HG03575 (cell line): Measurements from ENCODE around the gene CTPS2.
A peak's percentile ranks its signal among the peaks of the same experiment; 100 is the strongest.
"Not testable (repeated sequence)": the region's sequence is repeated elsewhere in the genome, so short reads cannot be mapped to it uniquely, and the experiment has no call there.

Experiments used
- ATAC-seq: cut with Tn5 transposase; IDR thresholded peaks from one replicate; pipeline ENCODE4 v1.9.1; 2021; ENCODE audit not compliant: unreplicated experiment, insufficient number of reproducible peaks, low FRiP score; ENCODE audit errors: extremely low read depth

Gene CTPS2, protein sequence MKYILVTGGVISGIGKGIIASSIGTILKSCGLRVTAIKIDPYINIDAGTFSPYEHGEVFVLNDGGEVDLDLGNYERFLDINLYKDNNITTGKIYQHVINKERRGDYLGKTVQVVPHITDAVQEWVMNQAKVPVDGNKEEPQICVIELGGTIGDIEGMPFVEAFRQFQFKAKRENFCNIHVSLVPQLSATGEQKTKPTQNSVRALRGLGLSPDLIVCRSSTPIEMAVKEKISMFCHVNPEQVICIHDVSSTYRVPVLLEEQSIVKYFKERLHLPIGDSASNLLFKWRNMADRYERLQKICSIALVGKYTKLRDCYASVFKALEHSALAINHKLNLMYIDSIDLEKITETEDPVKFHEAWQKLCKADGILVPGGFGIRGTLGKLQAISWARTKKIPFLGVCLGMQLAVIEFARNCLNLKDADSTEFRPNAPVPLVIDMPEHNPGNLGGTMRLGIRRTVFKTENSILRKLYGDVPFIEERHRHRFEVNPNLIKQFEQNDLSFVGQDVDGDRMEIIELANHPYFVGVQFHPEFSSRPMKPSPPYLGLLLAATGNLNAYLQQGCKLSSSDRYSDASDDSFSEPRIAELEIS

DNA sequence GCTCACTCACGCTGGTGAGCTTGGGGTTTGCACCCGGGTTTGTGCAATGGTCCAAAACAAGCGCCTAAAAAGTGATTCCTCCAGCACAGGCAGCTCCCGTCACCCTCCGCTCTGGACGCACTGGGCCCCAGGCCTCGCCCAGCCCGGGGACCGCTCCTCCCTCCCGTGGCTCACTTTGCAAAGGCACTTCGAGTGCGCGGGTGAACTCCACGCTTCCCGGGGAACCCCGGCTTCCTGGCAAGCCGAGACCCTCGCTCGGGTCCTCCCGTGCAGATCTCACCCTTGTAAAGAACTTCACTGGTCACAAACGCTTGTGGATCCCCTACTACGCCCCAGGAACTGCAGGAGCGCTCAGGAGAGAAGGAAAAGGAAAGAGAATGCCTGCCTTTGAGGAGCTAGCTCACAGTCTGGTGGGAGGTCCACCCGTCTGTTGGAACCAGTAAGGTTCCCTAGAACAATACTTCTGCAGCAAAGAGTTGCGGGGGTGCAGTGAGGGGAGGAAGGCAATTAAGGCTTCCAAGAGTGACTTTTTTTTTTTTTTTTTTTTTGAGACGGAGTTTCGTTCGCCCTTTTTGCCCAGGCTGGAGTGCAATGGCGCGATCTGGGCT, at the start of gene CTPS2:
TSS of gene CTPS2 (minus strand) at position 122 of the 608 bp plus-strand sequence. CDS start 9,767 bp downstream, outside the sequence.
- no peak for ATAC-seq

DNA sequence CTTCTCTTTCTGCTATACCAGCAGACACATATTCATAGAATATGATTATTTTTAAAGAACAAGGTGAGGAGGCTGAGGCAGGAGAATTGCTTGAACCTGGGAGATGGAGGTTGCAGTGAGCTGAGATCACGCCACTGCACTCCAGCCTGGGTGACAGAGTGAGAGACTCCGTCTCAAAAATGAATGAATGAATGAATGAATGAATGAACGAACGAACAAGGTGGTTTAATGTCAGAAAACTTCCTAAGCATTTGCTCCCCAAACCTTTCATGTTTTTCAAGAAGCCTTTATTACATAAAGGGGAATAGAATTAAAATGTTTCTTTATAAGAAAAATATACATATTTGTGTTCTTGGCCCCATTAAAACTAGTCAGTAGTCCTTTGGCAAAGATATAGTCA, 49.0 kb upstream of the CTPS2 start:
- not testable (repeated sequence) for ATAC-seq

DNA sequence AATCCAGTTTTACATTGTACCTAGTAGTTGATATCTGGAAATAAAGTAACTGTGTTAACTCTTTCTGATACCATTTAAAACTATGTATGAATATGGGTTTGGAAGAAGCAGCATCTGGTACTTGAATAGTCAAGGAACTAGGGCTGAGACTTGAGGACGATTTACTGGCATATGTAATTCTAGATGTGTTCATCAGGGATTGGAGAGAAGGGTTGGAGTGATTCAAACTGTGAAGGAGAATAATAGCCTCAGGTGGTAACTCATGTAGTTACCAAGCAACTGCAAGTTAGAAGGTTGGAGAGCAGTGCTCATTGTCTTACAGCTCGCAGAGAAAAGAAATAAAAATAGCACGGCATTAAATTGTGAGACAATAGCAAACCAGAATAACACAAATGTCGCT, 44.3 kb upstream of the CTPS2 start:
- ATAC-seq = no peak

DNA sequence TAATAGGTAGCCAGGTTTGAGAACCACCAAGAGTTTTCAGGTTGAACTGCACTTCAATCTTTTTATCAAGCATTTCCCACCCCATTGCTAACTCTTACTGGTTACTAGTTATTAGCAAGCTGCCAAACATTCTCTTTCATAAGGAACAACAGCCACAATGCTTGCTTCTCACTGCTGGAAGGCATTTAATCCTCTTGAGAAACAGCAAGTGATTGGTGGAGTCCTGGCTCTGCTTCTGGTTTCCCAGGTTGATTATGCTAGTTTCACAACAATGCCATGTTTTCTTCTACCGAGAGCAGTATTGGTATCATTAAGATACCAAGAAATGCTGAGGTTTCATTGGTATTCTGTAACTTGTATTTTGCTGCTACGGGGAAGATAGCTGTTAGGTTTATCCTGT, 41.5 kb upstream of the CTPS2 start:
- no peak for ATAC-seq

DNA sequence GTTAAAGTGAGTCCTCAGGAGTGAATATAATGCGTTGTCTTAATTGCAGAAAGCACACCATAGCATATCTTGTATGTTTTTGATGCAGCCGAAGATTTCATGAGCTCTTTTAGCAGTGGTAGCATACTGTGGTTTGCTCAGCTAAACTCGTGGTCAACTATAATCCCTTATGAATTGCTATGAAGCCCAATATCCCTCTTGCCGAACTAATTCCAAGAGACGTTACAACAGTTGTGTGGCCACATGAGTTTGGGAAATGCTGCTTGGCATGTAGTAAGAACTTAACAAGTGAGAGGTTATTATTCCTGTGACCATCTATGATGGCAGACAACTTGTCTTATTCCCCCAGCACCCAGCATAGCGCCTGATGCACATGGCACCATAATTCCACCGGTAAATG, 37.7 kb upstream of the CTPS2 start:
- ATAC-seq = no peak

DNA sequence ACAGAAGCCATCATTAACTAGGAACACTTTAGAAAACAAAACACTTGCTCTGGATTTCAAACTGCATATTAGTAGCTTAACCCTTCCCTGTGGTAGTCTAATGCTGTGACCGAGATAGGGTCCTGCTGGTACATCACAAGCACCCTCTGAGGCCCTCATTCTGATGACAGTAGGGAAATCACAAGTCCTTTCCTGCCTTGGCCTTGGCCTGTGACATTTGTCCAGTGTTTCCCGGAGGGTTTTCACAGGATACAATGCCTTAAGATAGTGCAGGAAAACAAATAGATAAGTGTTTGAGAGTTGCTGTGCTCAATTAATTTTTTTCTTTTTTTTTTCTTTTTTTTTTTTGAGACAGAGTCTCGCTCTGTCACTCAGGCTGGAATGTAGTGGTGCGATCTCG, 36.0 kb upstream of the CTPS2 start:
- ATAC-seq = no peak

DNA sequence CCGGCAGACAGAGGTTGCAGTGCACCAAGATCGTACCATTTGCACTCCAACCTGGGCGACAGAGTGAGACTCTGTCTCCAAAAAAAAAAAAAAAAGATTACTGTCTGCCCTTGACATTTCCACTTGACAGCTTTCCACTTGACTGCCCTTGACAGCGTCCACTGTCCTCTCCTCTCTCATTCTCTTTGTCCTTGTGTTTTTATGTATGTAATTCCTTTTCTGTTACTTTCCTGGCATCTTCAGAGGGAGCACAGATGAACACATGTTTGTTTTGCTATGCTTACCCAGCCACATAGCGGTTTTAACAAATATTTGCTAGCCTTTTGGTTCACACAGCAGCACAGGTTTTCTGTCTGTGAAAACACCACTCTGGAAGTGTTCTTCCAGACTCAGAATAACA, 33.2 kb upstream of the CTPS2 start:
- ATAC-seq = no peak

DNA sequence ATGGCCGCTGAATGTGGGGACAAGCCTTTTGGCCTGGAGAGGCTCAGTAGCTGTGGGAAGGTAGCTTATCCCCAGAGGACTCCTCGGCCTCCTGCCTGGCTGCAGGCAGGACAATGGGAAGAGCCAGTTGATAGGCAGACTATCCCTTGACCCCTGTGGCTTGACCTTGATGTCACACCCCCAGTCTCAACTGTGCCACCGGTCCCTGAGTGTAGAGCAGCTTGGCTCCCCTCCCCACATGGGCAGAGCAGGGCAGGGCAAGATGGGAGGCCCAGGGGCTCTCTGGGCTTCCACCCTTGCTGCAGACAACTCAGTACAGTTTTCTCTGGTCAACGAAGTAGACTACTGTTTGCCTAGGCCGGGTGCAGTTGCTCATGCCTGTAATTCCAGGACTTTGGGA, 32.6 kb upstream of the CTPS2 start:
- ATAC-seq = no peak

DNA sequence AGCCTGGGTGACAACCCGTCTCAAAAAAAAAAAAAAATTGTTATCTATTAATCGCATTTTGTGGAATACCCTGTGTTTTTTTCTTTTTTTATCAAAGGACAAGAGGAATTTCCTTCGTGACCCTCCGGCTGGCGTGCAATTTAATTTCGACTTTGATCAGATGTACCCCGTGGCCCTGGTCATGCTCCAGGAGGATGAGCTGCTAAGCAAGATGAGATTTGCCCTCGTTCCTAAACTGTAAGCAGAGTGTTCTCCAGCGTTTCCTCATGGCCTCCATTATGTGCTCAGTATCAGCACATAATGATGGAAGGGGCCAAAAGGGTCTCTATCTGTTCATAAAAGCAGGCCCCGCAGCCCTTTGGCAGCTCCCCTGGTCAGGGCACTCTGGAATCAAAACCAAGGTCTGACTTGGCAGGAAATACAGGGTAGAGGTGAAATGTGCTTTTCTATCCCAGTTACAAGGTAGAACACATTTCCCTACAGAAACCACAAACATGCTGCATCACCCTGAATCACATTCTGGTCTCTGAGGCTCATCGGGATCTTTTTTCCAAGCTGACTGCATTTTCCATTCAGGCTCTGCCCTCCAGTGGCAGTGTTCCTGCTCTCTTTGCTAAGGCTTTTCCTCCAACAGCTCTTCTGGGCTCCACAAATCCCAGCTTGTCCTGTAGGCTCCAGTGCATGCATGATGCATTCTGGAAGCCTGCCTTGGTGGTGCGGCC, 31.3 kb upstream of the CTPS2 start:
- ATAC-seq = no peak

DNA sequence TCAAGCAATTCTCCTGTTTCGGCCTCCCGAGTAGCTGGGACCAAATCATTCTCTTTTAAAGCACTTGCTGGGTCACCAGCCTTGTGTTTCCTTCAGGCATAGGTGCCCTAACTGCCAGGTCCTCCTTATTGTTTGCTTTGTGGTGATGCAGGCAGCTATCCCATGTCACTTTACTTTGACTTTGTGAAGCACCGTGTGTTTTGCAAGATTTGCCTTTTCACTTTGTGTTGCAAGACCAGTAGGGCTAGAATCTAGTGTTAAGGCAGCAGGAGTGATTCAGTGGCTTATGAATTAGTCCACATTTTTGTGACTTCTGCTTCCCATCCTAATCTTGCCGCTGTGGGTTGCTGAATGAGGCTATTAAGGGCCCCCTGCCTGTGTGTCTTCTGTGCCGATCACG, 27.1 kb upstream of the CTPS2 start:
- ATAC-seq = no peak

DNA sequence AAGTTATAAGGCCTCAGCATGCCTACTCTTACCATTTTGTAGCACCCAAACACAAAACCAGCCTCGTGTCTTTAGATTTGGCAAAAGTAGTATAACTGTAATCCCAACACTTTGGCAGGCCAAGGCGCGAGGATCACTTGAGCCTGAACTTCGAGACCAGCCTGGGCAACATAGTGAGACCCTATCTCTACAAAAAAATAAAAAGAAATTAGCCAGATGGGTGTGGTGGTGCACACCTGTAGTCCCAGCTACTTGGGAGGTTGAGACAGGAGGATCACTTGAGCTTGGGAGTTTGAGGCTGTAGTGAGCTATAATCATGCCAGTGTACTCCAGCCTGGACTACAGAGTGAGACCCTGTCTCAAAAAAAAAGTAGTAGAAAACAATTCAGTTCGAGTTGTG, 24.6 kb upstream of the CTPS2 start:
- ATAC-seq = no peak

DNA sequence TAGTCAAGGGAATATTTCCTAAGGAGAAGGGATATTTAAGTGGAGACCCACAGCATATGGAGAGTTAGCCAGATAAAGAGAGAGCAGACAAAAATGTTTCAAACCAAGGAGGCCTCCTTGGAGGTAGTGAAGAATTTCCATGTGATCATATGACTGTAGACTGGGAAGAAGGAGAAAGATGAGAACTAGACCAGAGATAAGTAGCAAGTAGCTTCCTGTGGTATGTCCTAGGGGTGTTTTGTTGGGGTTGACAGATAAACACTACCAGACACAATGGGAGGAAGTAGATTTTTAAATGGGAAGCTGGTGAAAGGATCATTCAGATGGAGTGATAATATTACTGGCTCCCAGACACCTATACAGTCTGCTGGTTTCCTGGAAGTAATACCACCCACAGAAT, 20.5 kb upstream of the CTPS2 start:
- no peak for ATAC-seq

DNA sequence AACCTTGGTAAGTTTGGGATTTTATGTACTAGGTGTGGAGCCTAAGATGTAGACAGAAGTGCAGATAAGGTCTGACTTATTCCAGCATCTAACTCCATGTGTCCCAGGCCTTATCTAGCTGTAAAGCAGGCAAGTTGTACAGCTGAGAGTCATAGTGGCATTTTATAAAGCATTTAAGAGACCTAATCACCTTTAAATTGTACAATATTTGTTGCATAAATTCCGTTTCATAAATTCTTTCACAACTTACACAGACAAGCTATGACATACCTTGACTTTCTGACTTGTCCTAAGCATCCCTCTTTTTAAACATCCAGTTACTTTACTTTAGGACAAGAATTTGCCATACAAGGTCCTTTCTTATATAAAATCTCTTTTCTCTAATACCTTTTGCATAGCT, 18.0 kb upstream of the CTPS2 start:
- no peak for ATAC-seq

DNA sequence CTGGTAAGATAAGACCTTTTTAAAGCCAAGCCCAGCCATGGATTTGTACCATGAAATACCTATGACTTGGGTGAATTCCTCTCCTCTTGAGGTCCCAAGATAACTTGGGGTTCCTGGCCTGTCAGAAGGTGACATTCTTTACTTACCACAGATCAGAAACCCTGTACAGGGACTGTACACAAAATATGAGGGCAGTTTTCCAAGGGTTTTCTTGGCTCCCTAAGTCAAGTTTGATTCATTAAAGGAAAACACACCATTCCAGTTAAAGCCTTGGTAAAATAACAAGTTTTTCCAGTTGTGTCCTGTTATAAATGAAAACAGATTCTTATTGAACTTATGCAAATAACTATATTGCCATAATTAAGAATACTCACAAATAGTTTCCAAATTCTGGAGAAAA, 15.2 kb upstream of the CTPS2 start:
- no peak for ATAC-seq

DNA sequence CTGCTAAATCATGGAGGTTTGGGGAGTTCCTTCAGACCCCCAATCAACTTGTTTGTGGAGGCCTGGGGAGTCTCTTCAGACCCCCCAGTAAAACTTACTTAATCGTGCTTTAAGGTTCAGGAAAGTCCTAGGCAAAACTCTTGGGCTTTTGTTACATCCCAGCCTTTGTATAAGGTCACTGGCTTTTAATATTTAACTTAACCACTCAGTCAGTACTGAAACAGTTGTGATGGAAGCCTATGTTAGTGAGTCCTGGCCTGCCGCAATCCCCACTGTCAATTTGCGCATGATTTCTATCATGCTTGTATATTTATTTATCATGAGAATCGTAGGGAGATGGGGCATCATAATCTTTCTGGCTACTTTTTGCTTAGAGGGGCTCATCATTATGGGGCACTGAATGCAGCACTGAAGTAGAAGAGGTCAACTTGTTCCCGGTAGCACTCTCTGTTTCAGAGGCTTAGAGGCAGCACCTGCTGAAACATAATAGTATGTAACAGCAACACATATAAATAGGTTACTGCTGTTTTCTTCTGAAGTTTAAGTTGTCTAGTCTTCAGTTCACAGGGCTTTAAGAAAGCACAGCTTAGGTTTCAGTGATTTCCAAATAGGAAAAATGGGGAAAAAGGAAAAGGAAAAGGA, 14.0 kb upstream of the CTPS2 start:
- not testable (repeated sequence) for ATAC-seq

DNA sequence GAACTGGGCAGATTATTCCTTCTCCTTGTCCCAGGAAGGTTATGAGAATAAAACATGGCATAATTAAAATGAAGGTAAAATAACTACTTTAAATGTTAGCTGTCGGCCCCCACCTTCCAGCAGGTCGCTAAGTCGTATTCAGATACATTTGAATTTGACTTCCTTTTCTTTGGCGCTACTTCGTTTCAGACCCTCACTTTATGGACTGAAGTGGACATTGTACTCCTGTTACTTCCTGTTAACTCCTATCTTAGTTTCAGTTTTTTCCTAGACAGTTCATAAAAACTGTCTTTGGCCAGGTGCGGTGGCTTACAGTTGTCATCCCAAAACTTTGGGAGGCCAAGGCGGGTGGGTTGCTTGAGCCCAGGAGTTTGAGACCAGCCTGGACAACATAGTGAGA, 12.6 kb upstream of the CTPS2 start:
- ATAC-seq = no peak

DNA sequence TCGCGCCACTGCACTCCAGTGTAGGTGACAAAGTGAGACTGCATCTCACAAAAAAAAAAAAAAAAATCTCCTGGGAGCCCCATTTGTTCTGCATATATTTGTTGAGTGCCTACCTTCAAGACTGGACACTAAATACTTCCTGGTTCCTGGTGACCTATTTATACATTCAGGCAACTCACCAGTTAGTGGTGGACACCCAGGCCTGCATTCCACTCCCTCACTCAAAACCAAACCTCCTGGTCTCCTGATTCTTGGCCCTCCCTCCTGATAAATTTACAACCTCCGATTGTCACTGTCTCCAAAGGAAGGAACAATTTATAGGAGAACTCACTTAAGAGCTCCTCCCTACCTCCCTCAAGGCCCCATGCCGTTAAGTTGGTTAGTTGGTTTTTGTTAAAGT, 10.0 kb upstream of the CTPS2 start:
- no peak for ATAC-seq

DNA sequence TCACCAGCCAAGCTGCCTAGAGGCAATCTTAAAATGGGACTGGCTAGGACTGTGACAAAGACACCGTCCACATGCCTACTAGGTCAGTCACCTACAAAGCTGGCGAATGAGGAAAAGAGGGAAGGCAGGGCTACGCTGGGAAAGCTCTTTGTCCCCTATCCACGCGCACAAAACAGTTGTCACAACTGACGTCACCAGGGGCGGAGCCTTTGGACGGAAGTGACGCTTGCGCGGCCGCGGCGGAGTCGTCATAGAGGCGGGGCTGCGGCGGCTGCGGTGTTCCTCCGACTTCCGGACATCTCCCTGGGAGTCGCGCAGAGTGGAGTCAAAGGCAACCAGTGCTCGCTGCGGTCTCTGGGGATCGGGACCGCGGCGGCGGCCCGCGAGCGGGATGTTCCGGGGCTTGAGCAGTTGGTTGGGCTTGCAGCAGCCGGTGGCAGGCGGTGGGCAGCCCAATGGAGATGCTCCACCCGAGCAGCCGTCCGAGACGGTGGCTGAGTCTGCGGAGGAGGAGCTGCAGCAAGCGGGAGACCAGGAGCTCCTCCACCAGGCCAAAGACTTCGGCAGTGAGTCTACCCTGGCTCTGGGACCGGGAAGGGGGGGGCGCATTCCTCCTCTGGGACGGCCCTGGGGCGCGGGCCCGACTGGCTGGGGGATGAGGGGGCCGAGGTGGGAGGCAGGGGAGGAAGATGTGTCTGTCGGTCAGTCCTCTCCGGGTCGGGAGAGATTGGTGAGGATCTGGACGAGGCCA, 7.0 kb upstream of the CTPS2 start, which contains the start of gene SYAP1:
TSS of gene SYAP1 (plus strand) at position 279 of the 751 bp plus-strand sequence. CDS start at position 392, 113 bp downstream.
- ATAC-seq = peak; percentile 90
